HG03060 (cell line): ENCODE measurements around the gene ROGDI.

Experiments
- ATAC-seq: cut with Tn5 transposase; IDR thresholded peaks from one replicate; pipeline ENCODE4 v1.9.1; 2021; ENCODE audit warnings: low read depth, moderate number of reproducible peaks; ENCODE audit not compliant: unreplicated experiment

Gene ROGDI

GRCh38 chr16:4814542-4815173, 12.2 kb upstream of the ROGDI start:
- no peak for ATAC-seq

- ATAC-seq = no peak
Observed at GRCh38 chr16:4814046-4814445, 11.6 kb upstream of the ROGDI start.

GRCh38 chr16:4813251-4814003, 11.0 kb upstream of the ROGDI start:
- no peak for ATAC-seq

- no peak for ATAC-seq
Observed at GRCh38 chr16:4811773-4812172, 9.3 kb upstream of the ROGDI start.

- no peak for ATAC-seq
Observed at GRCh38 chr16:4811242-4811641, 8.8 kb upstream of the ROGDI start.

- no peak for ATAC-seq
Observed at GRCh38 chr16:4806280-4806679, 3.8 kb upstream of the ROGDI start.

- ATAC-seq = no peak
Observed at GRCh38 chr16:4805231-4805630, 2.8 kb upstream of the ROGDI start.

GRCh38 chr16:4803898-4804762, 1.7 kb upstream of the ROGDI start:
- no peak for ATAC-seq

GRCh38 chr16:4803401-4803844, 990 bp upstream of the ROGDI start:
- ATAC-seq = no peak

- peak; percentile 95 for ATAC-seq
Observed at GRCh38 chr16:4802659-4803287, 340 bp upstream of the ROGDI start.

GRCh38 chr16:4801051-4801961, 1.1 kb downstream of the ROGDI start:
- ATAC-seq = no peak

GRCh38 chr16:4800290-4801041, 2.0 kb downstream of the ROGDI start:
- ATAC-seq = no peak

- ATAC-seq = no peak
Observed at GRCh38 chr16:4799171-4799855, 3.1 kb downstream of the ROGDI start.

- ATAC-seq = no peak
Observed at GRCh38 chr16:4798456-4798855, 4.0 kb downstream of the ROGDI start.

- no peak for ATAC-seq
Observed at GRCh38 chr16:4797805-4798252, 4.6 kb downstream of the ROGDI start.

- ATAC-seq = no peak
Observed at GRCh38 chr16:4796982-4797804, 5.2 kb downstream of the ROGDI start.

GRCh38 chr16:4795828-4796572, 6.4 kb downstream of the ROGDI start:
- ATAC-seq = no peak
